Fibroblast of skin of abdomen (primary cell): ENCODE data around the gene PSMB10.

Experiments
- DNase-seq: peaks from one replicate; pipeline ENCODE4 v3.0.0-alpha.2; 2013

The PSMB10 gene

DNA sequence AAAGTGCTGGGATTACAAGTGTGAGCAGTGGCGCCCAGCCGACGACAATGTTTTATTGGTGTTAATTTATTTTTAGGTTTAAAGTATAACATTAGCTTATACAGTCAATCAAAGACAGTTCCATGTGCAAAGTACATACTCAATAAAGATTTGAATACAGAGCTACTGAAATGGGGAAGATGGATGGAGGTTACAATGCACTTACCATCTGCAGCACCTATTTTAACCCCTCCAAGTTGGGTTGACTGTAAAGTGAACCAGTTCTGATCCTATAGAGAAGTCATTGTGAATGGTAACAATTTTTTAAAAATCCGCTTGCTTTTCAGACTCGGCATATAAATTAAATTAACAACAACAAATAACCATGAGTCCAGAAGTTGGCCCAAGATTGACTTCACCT is 44.3 kb downstream of the PSMB10 start:
- no peak for DNase-seq

- no peak for DNase-seq
Measured at GRCh38 chr16:67888331-67888730, 48.3 kb downstream of the PSMB10 start.

DNA sequence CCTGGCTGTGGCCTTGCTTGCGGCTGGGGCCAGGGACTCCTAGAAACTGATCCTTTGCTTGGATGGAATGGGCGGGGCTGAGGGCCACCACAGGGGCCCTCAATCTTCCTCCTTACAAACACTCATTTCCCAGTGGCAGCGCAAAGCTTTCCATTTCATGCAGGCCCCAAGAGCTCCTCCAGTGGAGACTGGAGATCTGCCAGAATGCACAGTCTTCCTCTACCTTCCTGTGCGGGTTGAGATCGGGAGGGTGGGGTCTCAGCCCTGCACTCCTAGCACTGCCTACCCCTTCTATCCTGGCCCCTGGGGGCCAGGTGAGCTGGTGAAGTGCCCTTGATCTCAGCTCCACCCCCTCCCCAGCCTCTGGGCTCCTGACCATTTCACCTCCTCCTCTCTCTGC is 50.3 kb downstream of the PSMB10 start:
- no peak for DNase-seq

DNA sequence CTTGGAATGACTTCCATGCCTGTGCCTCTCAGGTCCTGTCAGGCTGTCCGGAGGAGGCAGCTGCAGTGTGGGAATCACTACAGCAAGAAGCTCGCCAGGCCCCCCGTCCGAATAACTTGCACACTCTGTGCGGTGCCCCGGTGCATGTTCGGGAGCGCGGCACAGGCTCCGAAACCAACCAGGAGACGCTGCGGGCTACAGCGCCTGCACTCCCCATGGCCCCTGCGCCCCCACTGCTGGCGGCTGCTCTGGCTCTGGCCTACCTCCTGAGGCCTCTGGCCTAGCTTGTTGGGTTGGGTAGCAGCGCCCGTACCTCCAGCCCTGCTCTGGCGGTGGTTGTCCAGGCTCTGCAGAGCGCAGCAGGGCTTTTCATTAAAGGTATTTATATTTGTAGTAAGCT is 50.7 kb downstream of the PSMB10 start:
- DNase-seq, result no peak

GRCh38 chr16:67885545-67885944 is 51.1 kb downstream of the PSMB10 start:
- DNase-seq, result no peak

GRCh38 chr16:67884684-67885083 is 52.0 kb downstream of the PSMB10 start, which contains the start of gene NRN1L:
TSS of gene NRN1L (plus strand) at chr16:67884885. CDS start at chr16:67884904, 19 bp downstream.
- peak; percentile 90 for DNase-seq
